ENCODE measurements around the gene JTB. TPM values are rescaled to one million over a fixed set of nuclear protein-coding genes. Genes with fewer than 3 reads are reported as not detected.

Gene JTB
- total and polyA plus RNA-seq, 9 of the 15 experiments (the other 6 are each of a cell fraction or from before 2014, with no cell fraction given), result 24.7 to 308 (median 151) TPM

DNA sequence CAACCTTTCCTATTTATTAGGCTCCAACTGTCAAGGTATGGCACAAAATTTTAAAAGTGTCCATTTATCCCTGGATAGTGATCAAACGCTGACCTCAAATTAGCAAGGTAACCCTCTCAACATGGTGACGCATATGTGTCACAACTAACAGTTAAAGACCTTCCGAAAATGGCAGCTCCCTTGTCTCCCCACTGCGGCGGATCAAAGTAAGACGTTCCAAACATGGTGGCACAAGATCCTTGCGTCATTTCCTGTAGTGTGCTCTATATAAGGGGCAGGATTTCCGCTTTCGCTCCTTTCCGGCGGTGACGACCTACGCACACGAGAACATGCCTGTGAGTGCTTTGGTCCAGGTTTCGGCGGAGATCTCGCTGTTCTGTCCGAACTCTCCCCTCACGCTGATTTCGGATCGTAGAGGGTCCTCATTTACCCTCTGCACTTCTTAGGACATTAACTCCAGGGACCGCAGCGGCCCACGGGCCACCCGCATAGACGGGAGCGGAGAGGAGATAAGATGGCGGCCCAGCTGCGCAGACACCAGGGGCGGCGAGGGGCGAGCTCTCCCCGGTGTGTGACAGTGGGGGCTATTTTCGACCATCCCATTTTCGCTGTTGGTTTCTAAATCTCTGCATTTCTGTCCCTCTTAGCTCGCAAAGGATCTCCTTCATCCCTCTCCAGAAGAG lies 13.1 kb upstream of the JTB start, which contains the start of gene RPS27 (continued):
- TF ChIP-seq, protein P1, sequence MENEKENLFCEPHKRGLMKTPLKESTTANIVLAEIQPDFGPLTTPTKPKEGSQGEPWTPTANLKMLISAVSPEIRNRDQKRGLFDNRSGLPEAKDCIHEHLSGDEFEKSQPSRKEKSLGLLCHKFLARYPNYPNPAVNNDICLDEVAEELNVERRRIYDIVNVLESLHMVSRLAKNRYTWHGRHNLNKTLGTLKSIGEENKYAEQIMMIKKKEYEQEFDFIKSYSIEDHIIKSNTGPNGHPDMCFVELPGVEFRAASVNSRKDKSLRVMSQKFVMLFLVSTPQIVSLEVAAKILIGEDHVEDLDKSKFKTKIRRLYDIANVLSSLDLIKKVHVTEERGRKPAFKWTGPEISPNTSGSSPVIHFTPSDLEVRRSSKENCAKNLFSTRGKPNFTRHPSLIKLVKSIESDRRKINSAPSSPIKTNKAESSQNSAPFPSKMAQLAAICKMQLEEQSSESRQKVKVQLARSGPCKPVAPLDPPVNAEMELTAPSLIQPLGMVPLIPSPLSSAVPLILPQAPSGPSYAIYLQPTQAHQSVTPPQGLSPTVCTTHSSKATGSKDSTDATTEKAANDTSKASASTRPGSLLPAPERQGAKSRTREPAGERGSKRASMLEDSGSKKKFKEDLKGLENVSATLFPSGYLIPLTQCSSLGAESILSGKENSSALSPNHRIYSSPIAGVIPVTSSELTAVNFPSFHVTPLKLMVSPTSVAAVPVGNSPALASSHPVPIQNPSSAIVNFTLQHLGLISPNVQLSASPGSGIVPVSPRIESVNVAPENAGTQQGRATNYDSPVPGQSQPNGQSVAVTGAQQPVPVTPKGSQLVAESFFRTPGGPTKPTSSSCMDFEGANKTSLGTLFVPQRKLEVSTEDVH (IDR thresholded peaks at IDR 0.05; ENCODE audit: low read depth, partially characterized antibody), result peak; percentile 78
- TF ChIP-seq CHCHD3 (CRISPR knock-in tag; IDR thresholded peaks at IDR 0.05), result 0 out of 2 replicates have a peak, but pooled peaks have one; percentile 79
- peak; percentile 83; the same call in 1 of the 2 replicates for TF ChIP-seq LARP7 (IDR thresholded peaks at IDR 0.05)
- TF ChIP-seq, protein P2, sequence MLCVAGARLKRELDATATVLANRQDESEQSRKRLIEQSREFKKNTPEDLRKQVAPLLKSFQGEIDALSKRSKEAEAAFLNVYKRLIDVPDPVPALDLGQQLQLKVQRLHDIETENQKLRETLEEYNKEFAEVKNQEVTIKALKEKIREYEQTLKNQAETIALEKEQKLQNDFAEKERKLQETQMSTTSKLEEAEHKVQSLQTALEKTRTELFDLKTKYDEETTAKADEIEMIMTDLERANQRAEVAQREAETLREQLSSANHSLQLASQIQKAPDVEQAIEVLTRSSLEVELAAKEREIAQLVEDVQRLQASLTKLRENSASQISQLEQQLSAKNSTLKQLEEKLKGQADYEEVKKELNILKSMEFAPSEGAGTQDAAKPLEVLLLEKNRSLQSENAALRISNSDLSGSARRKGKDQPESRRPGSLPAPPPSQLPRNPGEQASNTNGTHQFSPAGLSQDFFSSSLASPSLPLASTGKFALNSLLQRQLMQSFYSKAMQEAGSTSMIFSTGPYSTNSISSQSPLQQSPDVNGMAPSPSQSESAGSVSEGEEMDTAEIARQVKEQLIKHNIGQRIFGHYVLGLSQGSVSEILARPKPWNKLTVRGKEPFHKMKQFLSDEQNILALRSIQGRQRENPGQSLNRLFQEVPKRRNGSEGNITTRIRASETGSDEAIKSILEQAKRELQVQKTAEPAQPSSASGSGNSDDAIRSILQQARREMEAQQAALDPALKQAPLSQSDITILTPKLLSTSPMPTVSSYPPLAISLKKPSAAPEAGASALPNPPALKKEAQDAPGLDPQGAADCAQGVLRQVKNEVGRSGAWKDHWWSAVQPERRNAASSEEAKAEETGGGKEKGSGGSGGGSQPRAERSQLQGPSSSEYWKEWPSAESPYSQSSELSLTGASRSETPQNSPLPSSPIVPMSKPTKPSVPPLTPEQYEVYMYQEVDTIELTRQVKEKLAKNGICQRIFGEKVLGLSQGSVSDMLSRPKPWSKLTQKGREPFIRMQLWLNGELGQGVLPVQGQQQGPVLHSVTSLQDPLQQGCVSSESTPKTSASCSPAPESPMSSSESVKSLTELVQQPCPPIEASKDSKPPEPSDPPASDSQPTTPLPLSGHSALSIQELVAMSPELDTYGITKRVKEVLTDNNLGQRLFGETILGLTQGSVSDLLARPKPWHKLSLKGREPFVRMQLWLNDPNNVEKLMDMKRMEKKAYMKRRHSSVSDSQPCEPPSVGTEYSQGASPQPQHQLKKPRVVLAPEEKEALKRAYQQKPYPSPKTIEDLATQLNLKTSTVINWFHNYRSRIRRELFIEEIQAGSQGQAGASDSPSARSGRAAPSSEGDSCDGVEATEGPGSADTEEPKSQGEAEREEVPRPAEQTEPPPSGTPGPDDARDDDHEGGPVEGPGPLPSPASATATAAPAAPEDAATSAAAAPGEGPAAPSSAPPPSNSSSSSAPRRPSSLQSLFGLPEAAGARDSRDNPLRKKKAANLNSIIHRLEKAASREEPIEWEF (CRISPR knock-in tag; IDR thresholded peaks at IDR 0.05), result peak; percentile 83; the same call in 1 of the 2 replicates
- TF ChIP-seq DDX20 (tag; IDR thresholded peaks at IDR 0.05; ENCODE audit: low read depth), result peak; percentile 50; the same call in 1 of the 2 replicates
- 0 out of 2 replicates have a peak, but pooled peaks have one; percentile 68 for TF ChIP-seq ZBTB17 (CRISPR knock-in tag; IDR thresholded peaks at IDR 0.05)
- TF ChIP-seq ZNF184 (CRISPR knock-in tag; IDR thresholded peaks at IDR 0.05), result no peak
- TF ChIP-seq ZNF354B (CRISPR knock-in tag; IDR thresholded peaks at IDR 0.05), result peak; percentile 29; the same call in 1 of the 2 replicates
- TF ChIP-seq GTF2A2 (tag; IDR thresholded peaks at IDR 0.05), result peak; percentile 92
- TF ChIP-seq, protein P3, sequence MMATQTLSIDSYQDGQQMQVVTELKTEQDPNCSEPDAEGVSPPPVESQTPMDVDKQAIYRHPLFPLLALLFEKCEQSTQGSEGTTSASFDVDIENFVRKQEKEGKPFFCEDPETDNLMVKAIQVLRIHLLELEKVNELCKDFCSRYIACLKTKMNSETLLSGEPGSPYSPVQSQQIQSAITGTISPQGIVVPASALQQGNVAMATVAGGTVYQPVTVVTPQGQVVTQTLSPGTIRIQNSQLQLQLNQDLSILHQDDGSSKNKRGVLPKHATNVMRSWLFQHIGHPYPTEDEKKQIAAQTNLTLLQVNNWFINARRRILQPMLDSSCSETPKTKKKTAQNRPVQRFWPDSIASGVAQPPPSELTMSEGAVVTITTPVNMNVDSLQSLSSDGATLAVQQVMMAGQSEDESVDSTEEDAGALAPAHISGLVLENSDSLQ (IDR thresholded peaks at IDR 0.05), result peak; percentile 76
- TF ChIP-seq, protein P4, sequence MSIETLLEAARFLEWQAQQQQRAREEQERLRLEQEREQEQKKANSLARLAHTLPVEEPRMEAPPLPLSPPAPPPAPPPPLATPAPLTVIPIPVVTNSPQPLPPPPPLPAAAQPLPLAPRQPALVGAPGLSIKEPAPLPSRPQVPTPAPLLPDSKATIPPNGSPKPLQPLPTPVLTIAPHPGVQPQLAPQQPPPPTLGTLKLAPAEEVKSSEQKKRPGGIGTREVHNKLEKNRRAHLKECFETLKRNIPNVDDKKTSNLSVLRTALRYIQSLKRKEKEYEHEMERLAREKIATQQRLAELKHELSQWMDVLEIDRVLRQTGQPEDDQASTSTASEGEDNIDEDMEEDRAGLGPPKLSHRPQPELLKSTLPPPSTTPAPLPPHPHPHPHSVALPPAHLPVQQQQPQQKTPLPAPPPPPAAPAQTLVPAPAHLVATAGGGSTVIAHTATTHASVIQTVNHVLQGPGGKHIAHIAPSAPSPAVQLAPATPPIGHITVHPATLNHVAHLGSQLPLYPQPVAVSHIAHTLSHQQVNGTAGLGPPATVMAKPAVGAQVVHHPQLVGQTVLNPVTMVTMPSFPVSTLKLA (conservative IDR thresholded peaks at IDR 0.05), result peak; percentile 72 to 83
- TF ChIP-seq ZKSCAN1 (IDR thresholded peaks at IDR 0.05; ENCODE audit: low read depth, low read length), result peak; percentile 32; the same call in 1 of the 2 replicates
- peak; percentile 37; the same call in 1 of the 2 replicates for TF ChIP-seq NCOA1 (IDR thresholded peaks at IDR 0.05; ENCODE audit: low read depth)
- no peak for TF ChIP-seq TFAM (CRISPR knock-in tag; conservative IDR thresholded peaks at IDR 0.05)
- TF ChIP-seq, protein P5, sequence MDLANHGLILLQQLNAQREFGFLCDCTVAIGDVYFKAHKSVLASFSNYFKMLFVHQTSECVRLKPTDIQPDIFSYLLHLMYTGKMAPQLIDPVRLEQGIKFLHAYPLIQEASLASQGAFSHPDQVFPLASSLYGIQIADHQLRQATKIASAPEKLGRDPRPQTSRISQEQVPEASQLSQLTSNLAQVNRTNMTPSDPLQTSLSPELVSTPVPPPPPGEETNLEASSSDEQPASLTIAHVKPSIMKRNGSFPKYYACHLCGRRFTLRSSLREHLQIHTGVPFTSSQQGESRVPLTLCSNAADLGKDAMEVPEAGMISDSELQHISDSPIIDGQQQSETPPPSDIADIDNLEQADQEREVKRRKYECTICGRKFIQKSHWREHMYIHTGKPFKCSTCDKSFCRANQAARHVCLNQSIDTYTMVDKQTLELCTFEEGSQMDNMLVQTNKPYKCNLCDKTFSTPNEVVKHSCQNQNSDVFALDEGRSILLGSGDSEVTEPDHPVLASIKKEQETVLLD (IDR thresholded peaks at IDR 0.05), result no peak
